Measurements from ENCODE around the gene ZBTB8A. TPM values are rescaled to one million over a fixed set of nuclear protein-coding genes. Genes with fewer than 3 reads are reported as not detected.

Gene ZBTB8A
- total RNA-seq = 10 to 100 TPM; 15.4 to 20.4 TPM
- polyA plus RNA-seq (ENCODE audit: insufficient read length in 2 of 2) = 10 to 100 TPM; 11.8 to 11.9 TPM
- long read RNA-seq, donor 1, full-length matches to known transcripts = 5 of 5 reads
- long read RNA-seq, donor 1, partial matches to known transcripts = 0 of 5 reads
- long read RNA-seq, donor 1, other reads (novel, unspliced or antisense) = 0 of 5 reads
- long read RNA-seq, donor 2, full-length matches to known transcripts = 1 of 1 reads
- long read RNA-seq, donor 2, partial matches to known transcripts = 0 of 1 reads
- long read RNA-seq, donor 2, other reads (novel, unspliced or antisense) = 0 of 1 reads
- long read RNA-seq, donor 3, full-length matches to known transcripts = 3 of 3 reads
- long read RNA-seq, donor 3, partial matches to known transcripts = 0 of 3 reads
- long read RNA-seq, donor 3, other reads (novel, unspliced or antisense) = 0 of 3 reads
- long read RNA-seq, donor 4 = 0 reads

DNA sequence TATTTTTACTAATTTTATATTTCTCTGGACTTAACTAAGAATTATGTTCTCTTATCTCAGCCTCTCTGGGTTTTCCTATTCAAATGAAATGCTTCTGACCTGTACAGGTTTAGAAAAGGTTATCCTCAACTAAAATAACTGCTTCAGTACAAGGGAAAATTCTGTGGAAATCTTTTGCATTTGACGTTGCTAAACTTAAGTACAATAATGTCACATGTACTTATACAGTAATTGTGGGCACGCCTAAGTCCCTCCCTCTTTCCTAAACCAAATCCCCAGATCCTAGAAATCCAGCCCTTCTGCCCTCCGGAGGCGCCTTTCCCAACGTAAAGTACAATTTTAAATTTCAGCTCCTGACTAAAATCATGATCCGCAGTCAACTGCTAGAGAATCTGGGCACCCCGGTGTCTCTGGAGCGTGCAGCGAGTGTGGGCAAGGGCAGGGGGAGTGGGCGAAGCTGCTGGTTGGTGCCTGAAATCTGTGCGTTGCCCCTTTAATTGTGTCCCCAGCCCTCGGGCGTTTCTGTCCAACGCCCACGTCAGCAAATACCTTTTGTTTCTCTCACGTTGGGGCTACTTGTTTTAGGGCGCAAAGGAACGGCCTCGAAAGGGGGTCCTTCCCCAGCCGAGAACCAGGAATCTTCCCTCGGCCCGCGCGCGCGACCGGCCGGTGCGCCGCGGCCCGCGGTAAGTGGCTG is at the start of gene ZBTB8A:
ZBTB8A (plus strand) TSS at position 541 of the 697 bp plus-strand sequence. CDS start 53,505 bp downstream, outside the sequence.
- H3K36me3 ChIP-seq (ENCODE audit: control insufficient read depth, insufficient read depth, low read length) = no peaks in the 10 kb centered on the region
- no peaks in the 10 kb centered on the region for H3K9me3 ChIP-seq (ENCODE audit: control insufficient read depth, insufficient read depth, low read length)
- 0% methylated on average over 31 of the region's 33 CpGs for WGBS (ENCODE audit: insufficient coverage)
- H3K4me1 ChIP-seq (ENCODE audit: control insufficient read depth, insufficient read depth, low read length) = peaks cover 6% of the 10 kb centered on the region
- no peaks in the 10 kb centered on the region for H3K27me3 ChIP-seq (ENCODE audit: control insufficient read depth, insufficient read depth, low read length)
- peak within 1 kb of the TSS; percentile 77 for H3K27ac ChIP-seq (ENCODE audit: low read depth, low read length)
- peak in 5 of 6 donors; percentile 47 to 92 (median 65) for DNase-seq (ENCODE audit: low read depth in 4 of 6, low spot score in 6 of 6)
- peak within 1 kb of the TSS; percentile 64 for H3K4me3 ChIP-seq (ENCODE audit: low read depth, low read length)

DNA sequence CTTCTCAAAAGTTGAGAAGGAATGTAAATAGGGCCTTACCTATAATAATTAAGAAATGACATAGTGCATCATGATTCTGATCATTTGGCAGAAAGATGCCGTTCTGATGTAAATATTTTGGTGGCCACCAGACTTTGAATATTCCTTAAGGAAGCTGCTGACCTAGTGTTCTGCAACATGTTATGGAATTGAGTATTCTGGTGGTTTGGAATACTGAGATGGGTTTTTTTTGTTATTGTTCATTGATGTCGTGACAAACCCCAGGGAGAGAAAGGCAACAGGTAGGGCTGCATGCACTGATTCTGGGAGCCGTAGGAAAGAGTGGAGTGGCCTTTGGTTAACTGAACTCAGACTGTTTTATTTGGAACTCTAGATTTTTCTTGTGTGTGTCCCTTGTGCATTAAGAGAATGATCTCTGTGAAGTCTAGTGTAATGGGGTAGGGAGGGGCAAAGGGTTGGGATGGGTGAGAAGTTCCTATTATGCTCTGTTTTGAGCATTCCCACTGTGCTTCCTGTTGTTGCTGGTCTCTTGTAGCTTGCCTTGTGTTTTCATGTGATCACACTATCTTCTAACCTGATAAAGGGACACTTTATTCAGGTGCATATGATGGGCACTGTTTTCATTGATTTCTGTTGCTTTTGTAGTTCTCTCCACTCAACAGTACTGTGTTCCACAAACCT is 49.3 kb upstream of the ZBTB8A start:
- Histone ChIP-seq H3K4me1 (ENCODE audit: control insufficient read depth, insufficient read depth, low read length) (no peaks in the 10 kb centered on the region), H3K9me3 (ENCODE audit: control insufficient read depth, insufficient read depth, low read length) (no peaks in the 10 kb centered on the region), H3K27ac (ENCODE audit: low read depth, low read length) (no peak overlapping the region), H3K36me3 (ENCODE audit: control insufficient read depth, insufficient read depth, low read length) (peaks cover 20% of the 10 kb centered on the region), H3K27me3 (ENCODE audit: control insufficient read depth, insufficient read depth, low read length) (no peaks in the 10 kb centered on the region), H3K4me3 (ENCODE audit: low read depth, low read length) (no peak overlapping the region)
- DNase-seq (ENCODE audit: low read depth in 4 of 6, low spot score in 6 of 6) = no peak
- 95% methylated on average over 3 of the region's 3 CpGs for WGBS (ENCODE audit: insufficient coverage)

DNA sequence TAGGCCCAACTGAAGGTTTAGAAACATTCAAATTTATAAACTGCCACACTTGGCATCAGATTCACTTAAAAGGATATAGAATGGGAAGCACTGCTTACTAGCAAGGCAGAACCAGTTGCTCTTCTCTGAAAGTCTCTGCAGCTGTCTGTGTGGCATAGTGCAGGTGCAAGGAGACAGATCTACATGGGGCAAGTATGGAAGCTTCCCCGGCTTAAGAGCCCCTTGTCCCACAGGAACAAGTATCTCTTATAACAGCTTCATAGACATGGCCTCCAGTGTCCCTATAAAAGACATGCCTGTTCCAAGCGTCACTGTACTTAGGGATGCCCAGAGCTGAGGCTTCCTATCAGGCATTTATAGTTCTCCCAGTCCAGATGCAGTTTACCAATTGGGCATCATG is 47.8 kb upstream of the ZBTB8A start:
- Histone ChIP-seq H3K4me1 (ENCODE audit: control insufficient read depth, insufficient read depth, low read length) (no peaks in the 10 kb centered on the region), H3K4me3 (ENCODE audit: low read depth, low read length) (no peak overlapping the region), H3K27me3 (ENCODE audit: control insufficient read depth, insufficient read depth, low read length) (no peaks in the 10 kb centered on the region), H3K27ac (ENCODE audit: low read depth, low read length) (no peak overlapping the region), H3K9me3 (ENCODE audit: control insufficient read depth, insufficient read depth, low read length) (no peaks in the 10 kb centered on the region), H3K36me3 (ENCODE audit: control insufficient read depth, insufficient read depth, low read length) (peaks cover 8% of the 10 kb centered on the region)
- peak in 2 of 6 donors; percentile 48 to 56 for DNase-seq (ENCODE audit: low read depth in 4 of 6, low spot score in 6 of 6)
- 76% methylated on average over 2 of the region's 2 CpGs for WGBS (ENCODE audit: insufficient coverage)

DNA sequence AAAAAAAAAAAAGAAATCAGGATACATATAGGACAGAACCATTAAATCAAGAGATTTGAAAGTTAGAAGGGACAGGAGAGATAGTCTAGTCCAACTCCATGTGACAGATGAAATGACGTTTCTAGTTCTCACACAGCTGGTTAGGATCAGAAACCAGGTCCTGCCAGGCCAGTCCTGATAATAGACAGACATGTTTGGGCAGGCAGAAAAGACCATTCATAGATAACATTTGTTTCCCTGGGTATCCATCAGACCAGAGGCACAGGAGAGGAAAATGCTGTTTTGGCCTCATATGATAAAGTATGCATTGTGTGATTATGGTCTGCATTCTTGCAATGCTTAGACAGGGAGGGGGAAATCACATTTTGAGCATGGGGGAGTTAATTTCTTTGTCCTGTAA is 45.0 kb upstream of the ZBTB8A start:
- no peak for DNase-seq (ENCODE audit: low read depth in 4 of 6, low spot score in 6 of 6)
- Histone ChIP-seq H3K27ac (ENCODE audit: low read depth, low read length) (no peak overlapping the region), H3K9me3 (ENCODE audit: control insufficient read depth, insufficient read depth, low read length) (no peaks in the 10 kb centered on the region), H3K4me3 (ENCODE audit: low read depth, low read length) (no peak overlapping the region), H3K4me1 (ENCODE audit: control insufficient read depth, insufficient read depth, low read length) (no peaks in the 10 kb centered on the region), H3K27me3 (ENCODE audit: control insufficient read depth, insufficient read depth, low read length) (no peaks in the 10 kb centered on the region), H3K36me3 (ENCODE audit: control insufficient read depth, insufficient read depth, low read length) (peaks cover 6% of the 10 kb centered on the region)
- 50% methylated on average over 1 of the region's 1 CpG for WGBS (ENCODE audit: insufficient coverage)

DNA sequence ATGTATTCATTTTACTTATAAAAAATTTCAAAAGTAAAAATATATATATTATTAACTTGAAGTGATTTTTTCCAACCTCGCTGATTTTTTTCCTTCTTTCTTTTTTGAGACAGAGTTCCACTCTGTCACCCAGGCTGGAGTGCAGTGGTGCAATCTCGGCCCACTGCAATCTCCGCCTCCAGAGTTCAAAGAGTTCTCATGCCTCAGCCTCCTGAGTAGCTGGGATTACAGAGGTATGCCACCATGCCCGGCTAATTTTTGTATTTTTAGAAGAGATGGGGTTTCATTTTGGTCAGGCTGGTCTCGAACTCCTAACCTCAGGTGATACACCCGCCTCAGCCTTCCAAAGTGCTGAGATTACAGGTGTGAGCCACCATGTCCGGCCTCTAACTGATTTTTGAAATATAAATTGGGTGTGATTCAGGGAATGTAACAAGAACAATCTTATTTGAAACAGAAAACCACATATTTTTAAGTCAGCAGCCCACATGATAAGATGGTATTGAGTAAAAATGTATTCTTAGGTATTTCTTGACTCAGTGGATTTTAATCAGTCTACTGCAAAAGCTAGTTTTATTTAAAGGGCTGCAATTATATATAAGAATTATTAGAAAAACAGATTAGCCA is 44.4 kb upstream of the ZBTB8A start:
- H3K4me1 ChIP-seq (ENCODE audit: control insufficient read depth, insufficient read depth, low read length) = no peaks in the 10 kb centered on the region
- H3K9me3 ChIP-seq (ENCODE audit: control insufficient read depth, insufficient read depth, low read length) = no peaks in the 10 kb centered on the region
- peaks cover 6% of the 10 kb centered on the region for H3K36me3 ChIP-seq (ENCODE audit: control insufficient read depth, insufficient read depth, low read length)
- H3K4me3 ChIP-seq (ENCODE audit: low read depth, low read length) = no peak overlapping the region
- DNase-seq (ENCODE audit: low read depth in 4 of 6, low spot score in 6 of 6) = no peak
- H3K27me3 ChIP-seq (ENCODE audit: control insufficient read depth, insufficient read depth, low read length) = no peaks in the 10 kb centered on the region
- no CpG with 5 or more reads among the region's 7 CpGs for WGBS (ENCODE audit: insufficient coverage)
- no peak overlapping the region for H3K27ac ChIP-seq (ENCODE audit: low read depth, low read length)

DNA sequence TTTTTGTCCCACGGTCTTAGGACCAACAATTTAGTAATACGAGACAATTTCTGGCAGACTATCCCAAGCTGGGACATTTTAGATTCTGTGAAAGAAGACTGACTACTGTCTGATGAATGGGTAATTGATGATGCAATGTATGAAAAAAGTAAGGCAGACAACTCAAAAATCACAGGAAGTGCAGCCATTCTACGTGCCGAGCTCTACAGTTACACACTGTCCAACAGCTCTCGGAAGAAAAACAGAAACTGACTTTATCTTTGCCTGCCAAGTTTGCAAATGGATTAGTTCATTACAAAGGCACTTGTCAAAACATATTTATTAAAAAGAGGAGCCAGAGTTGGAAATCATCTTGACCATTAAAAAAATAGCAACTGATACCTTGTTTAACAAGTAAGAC is 43.1 kb upstream of the ZBTB8A start:
- H3K27me3 ChIP-seq (ENCODE audit: control insufficient read depth, insufficient read depth, low read length) = no peaks in the 10 kb centered on the region
- no CpG with 5 or more reads among the region's 5 CpGs for WGBS (ENCODE audit: insufficient coverage)
- peak in 1 of 6 donors; percentile 27 for DNase-seq (ENCODE audit: low read depth in 4 of 6, low spot score in 6 of 6)
- no peaks in the 10 kb centered on the region for H3K9me3 ChIP-seq (ENCODE audit: control insufficient read depth, insufficient read depth, low read length)
- H3K27ac ChIP-seq (ENCODE audit: low read depth, low read length) = peak overlapping the region; percentile 61
- H3K4me1 ChIP-seq (ENCODE audit: control insufficient read depth, insufficient read depth, low read length) = peaks cover under 1% of the 10 kb centered on the region
- peaks cover 6% of the 10 kb centered on the region for H3K36me3 ChIP-seq (ENCODE audit: control insufficient read depth, insufficient read depth, low read length)
- no peak overlapping the region for H3K4me3 ChIP-seq (ENCODE audit: low read depth, low read length)

DNA sequence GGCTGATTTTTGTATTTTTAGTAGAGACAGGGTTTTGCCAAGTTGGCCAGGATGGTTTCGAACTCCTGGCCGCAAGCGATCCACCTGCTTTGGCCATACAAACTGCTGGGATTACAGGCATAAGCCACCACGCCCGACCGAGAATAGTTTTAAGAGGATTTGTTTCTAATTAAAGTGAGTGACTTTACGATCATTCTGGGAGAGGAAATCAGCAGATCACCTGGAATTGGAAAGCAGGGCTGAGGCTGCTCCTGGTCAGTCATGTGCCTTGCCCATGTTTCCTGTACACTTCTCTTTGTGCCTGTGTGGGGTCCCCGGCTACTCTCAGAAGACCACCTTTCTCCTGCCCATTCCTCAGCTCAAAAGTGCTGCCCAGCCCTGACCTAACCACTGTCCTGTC is 40.5 kb upstream of the ZBTB8A start:
- DNase-seq (ENCODE audit: low read depth in 4 of 6, low spot score in 6 of 6) = no peak
- WGBS (ENCODE audit: insufficient coverage) = 92% methylated on average over 8 of the region's 8 CpGs
- Histone ChIP-seq H3K9me3 (ENCODE audit: control insufficient read depth, insufficient read depth, low read length) (no peaks in the 10 kb centered on the region), H3K27ac (ENCODE audit: low read depth, low read length) (no peak overlapping the region), H3K4me3 (ENCODE audit: low read depth, low read length) (no peak overlapping the region), H3K36me3 (ENCODE audit: control insufficient read depth, insufficient read depth, low read length) (no peaks in the 10 kb centered on the region), H3K4me1 (ENCODE audit: control insufficient read depth, insufficient read depth, low read length) (peaks cover 4% of the 10 kb centered on the region), H3K27me3 (ENCODE audit: control insufficient read depth, insufficient read depth, low read length) (no peaks in the 10 kb centered on the region)

DNA sequence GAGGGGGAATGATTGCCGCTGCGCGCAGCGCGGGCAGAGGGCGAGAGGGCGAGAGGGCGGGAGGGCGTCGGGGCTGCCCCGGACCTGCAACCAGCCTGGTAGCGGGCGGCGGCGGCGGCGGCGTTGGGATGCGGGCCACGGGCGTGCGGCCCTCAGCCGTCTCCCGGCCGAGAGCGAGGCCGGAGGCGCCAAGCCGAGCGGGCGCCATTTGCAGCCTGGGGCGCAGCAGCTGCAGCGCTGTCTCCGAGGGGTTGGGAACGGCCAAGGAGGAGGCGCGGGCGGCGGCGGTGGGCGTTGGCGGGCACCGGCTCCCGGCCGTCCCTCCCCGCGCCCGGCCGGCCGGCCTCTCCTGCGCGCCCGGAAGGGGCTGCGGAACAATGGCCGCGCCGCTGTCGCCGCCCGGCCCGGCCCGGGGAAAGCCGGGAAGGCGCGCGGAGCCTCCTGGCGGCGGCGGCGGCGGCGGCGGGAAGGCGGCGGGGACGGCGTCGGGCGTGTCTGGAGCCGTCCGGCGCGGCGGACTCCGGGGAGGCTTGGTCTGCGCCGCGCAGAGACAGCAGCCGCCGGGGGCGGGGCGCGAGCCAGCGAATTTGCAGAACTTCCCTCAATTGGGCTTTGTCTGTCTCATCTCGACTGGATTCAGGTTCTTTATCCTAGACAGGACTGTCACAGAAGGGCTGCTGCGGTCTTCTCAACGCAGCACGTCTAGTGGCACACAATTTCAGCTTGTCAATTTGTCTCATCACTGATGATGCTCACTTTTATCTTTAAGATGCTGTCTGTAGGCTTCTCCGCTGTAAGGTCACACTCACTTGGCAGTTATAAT is 38.6 kb upstream of the ZBTB8A start:
- WGBS (ENCODE audit: insufficient coverage) = 0% methylated on average over 98 of the region's 99 CpGs
- peak overlapping the region; percentile 88 for H3K27ac ChIP-seq (ENCODE audit: low read depth, low read length)
- no peaks in the 10 kb centered on the region for H3K36me3 ChIP-seq (ENCODE audit: control insufficient read depth, insufficient read depth, low read length)
- no peaks in the 10 kb centered on the region for H3K27me3 ChIP-seq (ENCODE audit: control insufficient read depth, insufficient read depth, low read length)
- peak overlapping the region; percentile 50 for H3K4me3 ChIP-seq (ENCODE audit: low read depth, low read length)
- DNase-seq (ENCODE audit: low read depth in 4 of 6, low spot score in 6 of 6) = peak in 5 of 6 donors; percentile 38 to 89 (median 64)
- H3K9me3 ChIP-seq (ENCODE audit: control insufficient read depth, insufficient read depth, low read length) = no peaks in the 10 kb centered on the region
- peaks cover 4% of the 10 kb centered on the region for H3K4me1 ChIP-seq (ENCODE audit: control insufficient read depth, insufficient read depth, low read length)
